HFFc6 (cell line): Measurements from ENCODE around the gene NUDT16L1. TPM values are rescaled to one million over a fixed set of nuclear protein-coding genes. Genes with fewer than 3 reads are reported as not detected.

ENCODE experiments used
- DNase-seq: peaks from one replicate; pipeline ENCODE4 v3.0.0-alpha.2; 2018
- H3K27ac Mint-ChIP-seq: 2 replicates; pipeline ENCODE4 v1.8.0; 2020; ENCODE audit warnings: mild to moderate bottlenecking, mixed read lengths
- H3K27me3 Mint-ChIP-seq: 2 replicates; pipeline ENCODE4 v1.8.0; 2021; ENCODE audit warnings: mild to moderate bottlenecking, moderate library complexity, mixed read lengths; ENCODE audit not compliant: insufficient read depth
- H3K36me3 Mint-ChIP-seq: 2 replicates; pipeline ENCODE4 v1.8.0; 2021; ENCODE audit warnings: low read depth, mixed read lengths
- H3K4me1 Mint-ChIP-seq: 2 replicates; pipeline ENCODE4 v1.8.0; 2020; ENCODE audit warnings: low read depth, mixed read lengths
- H3K4me3 Mint-ChIP-seq: 2 replicates; pipeline ENCODE4 v1.8.0; 2020; ENCODE audit warnings: mild to moderate bottlenecking, moderate library complexity, mixed read lengths
- H3K9me3 Mint-ChIP-seq: 2 replicates; pipeline ENCODE4 v1.8.0; 2020; ENCODE audit warnings: mild to moderate bottlenecking, mixed read lengths
- long read RNA-seq: library from polyadenylated mRNA; unstranded; transcript quantifications from one replicate; pipeline ENCODE4 v2.0.0, GENCODE V29; 2019
- total RNA-seq, 6 experiments: library from RNA; stranded (reverse); fragmentation: NEBNext Ultra II Directional; extraction: Animal tissue kit (Norgen Biotek cat#: 25700); gene quantifications; 2 replicates in 1 of 6; 3 replicates in 5 of 6; pipeline ENCODE4 v1.2.3, GENCODE V29; 2021
- TF ChIP-seq, protein P1 (sequence below): fragments of 200-600 bp; sonication (generic); IDR thresholded peaks from 2 replicates; pipeline ENCODE4 v1.5.0; 2021; ENCODE audit warnings: antibody characterized with exemption, mild to moderate bottlenecking

Gene NUDT16L1
- 10 to 100 TPM; 33.2 to 41.8 (median 34.3) TPM for total RNA-seq
- long read RNA-seq, transcript NUDT16L1-201 (3 exons, 1,349 nt), result major isoform, 69 of 82 reads
- long read RNA-seq, transcript NUDT16L1-204 (3 exons, 1,406 nt), result minor isoform, 7 of 82 reads
- long read RNA-seq, partial matches to known transcripts, result 3 of 82 reads
- long read RNA-seq, other reads (novel, unspliced or antisense), result 1 of 82 reads

GRCh38 chr16:4693296-4693955, at the start of gene NUDT16L1:
TSS of gene NUDT16L1 (plus strand) at chr16:4693562. CDS start at chr16:4693727, 165 bp downstream.
- Mint-ChIP-seq H3K27me3 (peaks cover 9% of the 10 kb centered on the region), H3K9me3 (no peaks in the 10 kb centered on the region), H3K36me3 (no peaks in the 10 kb centered on the region; the same call in 1 of the 2 replicates), H3K27ac (peak within 1 kb of the TSS; percentile 83), H3K4me3 (peak within 1 kb of the TSS; percentile 90), H3K4me1 (peaks cover 16% of the 10 kb centered on the region)
- DNase-seq, result peak; percentile 92
- TF ChIP-seq, protein P1, sequence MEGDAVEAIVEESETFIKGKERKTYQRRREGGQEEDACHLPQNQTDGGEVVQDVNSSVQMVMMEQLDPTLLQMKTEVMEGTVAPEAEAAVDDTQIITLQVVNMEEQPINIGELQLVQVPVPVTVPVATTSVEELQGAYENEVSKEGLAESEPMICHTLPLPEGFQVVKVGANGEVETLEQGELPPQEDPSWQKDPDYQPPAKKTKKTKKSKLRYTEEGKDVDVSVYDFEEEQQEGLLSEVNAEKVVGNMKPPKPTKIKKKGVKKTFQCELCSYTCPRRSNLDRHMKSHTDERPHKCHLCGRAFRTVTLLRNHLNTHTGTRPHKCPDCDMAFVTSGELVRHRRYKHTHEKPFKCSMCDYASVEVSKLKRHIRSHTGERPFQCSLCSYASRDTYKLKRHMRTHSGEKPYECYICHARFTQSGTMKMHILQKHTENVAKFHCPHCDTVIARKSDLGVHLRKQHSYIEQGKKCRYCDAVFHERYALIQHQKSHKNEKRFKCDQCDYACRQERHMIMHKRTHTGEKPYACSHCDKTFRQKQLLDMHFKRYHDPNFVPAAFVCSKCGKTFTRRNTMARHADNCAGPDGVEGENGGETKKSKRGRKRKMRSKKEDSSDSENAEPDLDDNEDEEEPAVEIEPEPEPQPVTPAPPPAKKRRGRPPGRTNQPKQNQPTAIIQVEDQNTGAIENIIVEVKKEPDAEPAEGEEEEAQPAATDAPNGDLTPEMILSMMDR, result peak; percentile 64

- DNase-seq, result no peak
- no peak overlapping the region for H3K4me3 Mint-ChIP-seq
- peaks cover 5% of the 10 kb centered on the region; the same call in 1 of the 2 replicates for H3K9me3 Mint-ChIP-seq
- peaks cover 27% of the 10 kb centered on the region for H3K36me3 Mint-ChIP-seq
- H3K4me1 Mint-ChIP-seq, result no peaks in the 10 kb centered on the region
- TF ChIP-seq, protein P1, result no peak
- H3K27me3 Mint-ChIP-seq, result peaks cover 2% of the 10 kb centered on the region; the same call in 1 of the 2 replicates
- H3K27ac Mint-ChIP-seq, result no peak overlapping the region
Observed at GRCh38 chr16:4646773-4647643, 46.4 kb upstream of the NUDT16L1 start.

DNA sequence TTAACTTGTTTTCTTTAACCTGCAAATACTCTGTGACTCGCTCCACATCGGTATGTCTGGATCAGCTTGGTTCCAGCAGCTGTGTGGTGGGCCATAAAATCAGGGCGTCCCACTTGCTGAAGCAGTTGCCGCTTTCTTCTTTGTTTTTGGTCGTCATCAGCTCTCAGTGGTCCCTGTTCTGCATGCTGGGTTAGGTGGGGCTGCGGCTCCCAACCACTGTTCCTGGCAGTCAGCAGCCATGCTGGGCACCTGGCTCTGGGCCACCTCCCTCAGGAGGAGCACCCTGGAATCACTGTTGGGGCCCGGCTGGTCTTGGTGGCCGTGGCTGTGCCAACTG, 45.8 kb upstream of the NUDT16L1 start:
- no peak for DNase-seq
- Mint-ChIP-seq H3K4me3 (no peak overlapping the region), H3K36me3 (peaks cover 27% of the 10 kb centered on the region)

GRCh38 chr16:4648917-4649316, 44.4 kb upstream of the NUDT16L1 start:
- Mint-ChIP-seq H3K36me3 (peaks cover 27% of the 10 kb centered on the region), H3K27ac (no peak overlapping the region), H3K4me1 (no peaks in the 10 kb centered on the region), H3K9me3 (peaks cover 5% of the 10 kb centered on the region; the same call in 1 of the 2 replicates), H3K4me3 (no peak overlapping the region), H3K27me3 (peaks cover 2% of the 10 kb centered on the region; the same call in 1 of the 2 replicates)
- TF ChIP-seq, protein P1, result no peak
- no peak for DNase-seq

More for the DNA sequence above, 45.8 kb upstream of the NUDT16L1 start:
- Mint-ChIP-seq H3K27me3 (peaks cover 2% of the 10 kb centered on the region; the same call in 1 of the 2 replicates), H3K4me1 (no peaks in the 10 kb centered on the region), H3K27ac (no peak overlapping the region), H3K9me3 (peaks cover 5% of the 10 kb centered on the region; the same call in 1 of the 2 replicates)
- TF ChIP-seq, protein P1, result no peak

- H3K36me3 Mint-ChIP-seq, result peaks cover 27% of the 10 kb centered on the region
- peaks cover 5% of the 10 kb centered on the region; the same call in 1 of the 2 replicates for H3K9me3 Mint-ChIP-seq
- no peak overlapping the region for H3K4me3 Mint-ChIP-seq
- no peak for DNase-seq
- H3K27me3 Mint-ChIP-seq, result peaks cover 2% of the 10 kb centered on the region; the same call in 1 of the 2 replicates
- H3K4me1 Mint-ChIP-seq, result no peaks in the 10 kb centered on the region
- TF ChIP-seq, protein P1, result no peak
- no peak overlapping the region for H3K27ac Mint-ChIP-seq
Observed at GRCh38 chr16:4649744-4650442, 43.5 kb upstream of the NUDT16L1 start.
